K562 (cell line): ENCODE data around the gene FYTTD1. TPM values are rescaled to one million over a fixed set of nuclear protein-coding genes. Genes with fewer than 3 reads are reported as not detected.

ENCODE experiments used
- CBX1 ChIP-seq: sonication (generic); IDR thresholded peaks from 2 replicates; pipeline ENCODE4 v1.6.1; 2016; ENCODE audit warnings: antibody characterized with exemption, low read depth, mild to moderate bottlenecking
- EZH2 ChIP-seq: IDR thresholded peaks from 2 replicates; pipeline ENCODE4 v1.6.1; 2012; ENCODE audit warnings: low read depth, mild to moderate bottlenecking, inconsistent platforms, low read length, borderline replicate concordance
- HNRNPL ChIP-seq: fragments of 200-400 bp; formaldehyde crosslinking; IDR thresholded peaks from 2 replicates; pipeline ENCODE4 v1.6.1; 2017; ENCODE audit warnings: low read depth, mild to moderate bottlenecking, low read length
- KAT7 ChIP-seq: sonication (generic); formaldehyde crosslinking; IDR thresholded peaks from 2 replicates; pipeline ENCODE4 v1.8.0; 2022; ENCODE audit warnings: missing genetic modification reagents, mild to moderate bottlenecking, borderline replicate concordance
- LARP7 ChIP-seq: fragments of 450-650 bp; IDR thresholded peaks from 2 replicates; pipeline ENCODE4 v1.6.1; 2016
- MTA2 ChIP-seq: fragments of 450-650 bp; IDR thresholded peaks from 2 replicates; pipeline ENCODE4 v1.6.1; 2016; ENCODE audit warnings: low read depth
- PHF20 ChIP-seq: fragments of 450-650 bp; IDR thresholded peaks from 2 replicates; pipeline ENCODE4 v1.6.1; 2018; ENCODE audit not compliant: partially characterized antibody
- POLR2H ChIP-seq: IDR thresholded peaks from 2 replicates; pipeline ENCODE4 v1.6.1; 2016; ENCODE audit warnings: missing genetic modification characterization, low read depth, mild to moderate bottlenecking, control low read depth, missing compliant biosample characterization, moderate library complexity
- ZNF324 ChIP-seq: fragments of 250-450 bp; sonication (Bioruptor Pico); IDR thresholded peaks from 2 replicates; pipeline ENCODE4 v1.4.0; 2020; ENCODE audit warnings: mild to moderate bottlenecking
- ZNF76 ChIP-seq: fragments of 250-450 bp; sonication (Bioruptor Pico); IDR thresholded peaks from 2 replicates; pipeline ENCODE4 v1.4.0; 2020; ENCODE audit warnings: mild to moderate bottlenecking, moderate library complexity, borderline replicate concordance
- polyA plus RNA-seq, 8 experiments: library from polyadenylated mRNA; depleted of rRNA in 4 of 8; stranded (reverse) in 5 of 8; unstranded in 3 of 8; fragments of >200 nt; fragmentation: Nextera tagmentation in 2 of 8; fragmentation: Illumina TruSeq in 1 of 8; extraction: Ambion mirVana in 2 of 8; extraction: Trizol in 1 of 8; gene quantifications; 2 replicates each; pipeline versions ENCODE4 v1.2.1 to v1.2.3, GENCODE V29; 2011 to 2014; ENCODE audit warnings: inconsistent platforms in 1 of 8, missing spikeins in 1 of 8
- total RNA-seq, 7 experiments: library from RNA; depleted of rRNA in 6 of 7; stranded (reverse); fragments of >200 nt in 6 of 7; fragmentation: Illumina TruSeq in 2 of 7; extraction: Trizol in 2 of 7; gene quantifications; 2 replicates each; pipeline versions ENCODE4 v1.2.1 to v1.2.3, GENCODE V29; 2011 to 2021; ENCODE audit warnings: low replicate concordance in 1 of 7
- TF ChIP-seq, protein P1 (sequence below): fragments of 450-650 bp; formaldehyde crosslinking; IDR thresholded peaks from 2 replicates; pipeline ENCODE4 v1.4.0; 2020; ENCODE audit warnings: mild to moderate bottlenecking
- TF ChIP-seq, protein P2 (sequence below), 2 experiments: fragments of 200-800 bp in 1 of 2; sonication (Bioruptor generic) in 1 of 2; sonication (generic) in 1 of 2; formaldehyde crosslinking in 1 of 2; IDR thresholded peaks in 1 of 2; conservative IDR thresholded peaks in 1 of 2; 2 replicates each; pipeline versions ENCODE4 v1.5.0 to v1.6.1; 2016 to 2020; ENCODE audit warnings: missing compliant biosample characterization in 1 of 2, missing genetic modification characterization in 1 of 2, missing genetic modification reagents in 1 of 2
- TF ChIP-seq, protein P3 (sequence below): sonication (generic); formaldehyde crosslinking; IDR thresholded peaks from 2 replicates; pipeline ENCODE4 v1.8.1; 2023; ENCODE audit warnings: mild to moderate bottlenecking, missing genetic modification reagents
- TF ChIP-seq, protein P4 (sequence below): fragments of 200-800 bp; sonication (Bioruptor generic); IDR thresholded peaks from 2 replicates; pipeline ENCODE4 v1.6.1; 2017; ENCODE audit warnings: missing genetic modification characterization, missing compliant biosample characterization
- TF ChIP-seq, protein P5 (sequence below): sonication (generic); formaldehyde crosslinking; IDR thresholded peaks from 2 replicates; pipeline ENCODE4 v1.8.0; 2023; ENCODE audit warnings: missing genetic modification reagents, mild to moderate bottlenecking, borderline replicate concordance

FYTTD1 gene
- total and polyA plus RNA-seq, 9 of the 15 experiments (the other 6 are each of a cell fraction or from before 2014, with no cell fraction given): 35.7 to 106 (median 76.3) TPM

DNA sequence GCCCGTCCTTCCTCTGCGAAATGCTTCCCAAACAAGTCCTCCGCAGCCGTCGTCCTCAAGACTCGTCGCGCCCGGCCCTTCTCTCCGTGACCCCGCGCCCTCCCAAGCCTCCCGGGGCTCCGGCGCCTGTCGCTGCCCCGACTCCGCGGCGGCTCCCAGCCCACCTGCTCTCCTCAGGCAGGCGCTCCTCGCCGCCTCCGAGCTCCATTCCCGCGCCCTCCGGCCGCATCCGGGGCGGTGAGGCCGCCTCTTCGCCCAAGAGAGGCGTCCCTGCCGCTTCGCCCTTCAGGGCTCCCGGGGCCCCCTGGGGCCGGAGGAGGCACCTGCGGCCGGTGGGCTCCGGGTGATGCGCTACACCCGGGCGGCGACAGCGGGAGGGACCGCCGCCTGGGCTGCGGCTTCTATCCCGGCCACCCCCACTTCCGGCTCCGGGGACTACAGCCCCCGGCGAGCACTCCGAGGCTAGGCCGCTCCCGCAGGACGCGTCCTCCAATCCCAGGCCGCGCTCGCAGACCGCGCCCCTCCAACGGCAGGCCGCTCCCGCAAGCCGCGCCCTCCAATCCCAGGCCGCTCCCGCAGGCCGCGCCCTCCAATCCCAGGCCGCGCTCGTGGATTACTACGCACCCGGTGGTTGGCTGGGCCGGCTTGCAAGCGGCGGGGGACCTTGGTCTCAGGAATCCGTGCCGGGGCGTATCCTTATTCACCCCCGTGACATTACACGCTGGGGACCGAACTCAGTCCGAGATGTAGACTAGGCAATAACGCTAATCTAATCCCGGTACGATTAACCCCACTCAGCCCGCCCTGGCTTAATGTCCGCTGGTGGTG lies 13.0 kb upstream of the FYTTD1 start, which contains the start of gene RUBCN (continued):
- TF ChIP-seq POLR2H (tag) (peak; percentile 61; the same call in 1 of the 2 replicates), PHF20 (peak; percentile 42), ZNF324 (CRISPR knock-in tag) (no peak), HNRNPL (no peak), MTA2 (no peak), ZNF76 (CRISPR knock-in tag) (no peak), KAT7 (CRISPR knock-in tag) (peak; percentile 62; the same call in 1 of the 2 replicates), CBX1 (no peak), EZH2 (no peak), LARP7 (no peak)
- TF ChIP-seq, protein P1, sequence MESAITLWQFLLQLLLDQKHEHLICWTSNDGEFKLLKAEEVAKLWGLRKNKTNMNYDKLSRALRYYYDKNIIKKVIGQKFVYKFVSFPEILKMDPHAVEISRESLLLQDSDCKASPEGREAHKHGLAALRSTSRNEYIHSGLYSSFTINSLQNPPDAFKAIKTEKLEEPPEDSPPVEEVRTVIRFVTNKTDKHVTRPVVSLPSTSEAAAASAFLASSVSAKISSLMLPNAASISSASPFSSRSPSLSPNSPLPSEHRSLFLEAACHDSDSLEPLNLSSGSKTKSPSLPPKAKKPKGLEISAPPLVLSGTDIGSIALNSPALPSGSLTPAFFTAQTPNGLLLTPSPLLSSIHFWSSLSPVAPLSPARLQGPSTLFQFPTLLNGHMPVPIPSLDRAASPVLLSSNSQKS (CRISPR knock-in tag): no peak
- TF ChIP-seq, protein P2, sequence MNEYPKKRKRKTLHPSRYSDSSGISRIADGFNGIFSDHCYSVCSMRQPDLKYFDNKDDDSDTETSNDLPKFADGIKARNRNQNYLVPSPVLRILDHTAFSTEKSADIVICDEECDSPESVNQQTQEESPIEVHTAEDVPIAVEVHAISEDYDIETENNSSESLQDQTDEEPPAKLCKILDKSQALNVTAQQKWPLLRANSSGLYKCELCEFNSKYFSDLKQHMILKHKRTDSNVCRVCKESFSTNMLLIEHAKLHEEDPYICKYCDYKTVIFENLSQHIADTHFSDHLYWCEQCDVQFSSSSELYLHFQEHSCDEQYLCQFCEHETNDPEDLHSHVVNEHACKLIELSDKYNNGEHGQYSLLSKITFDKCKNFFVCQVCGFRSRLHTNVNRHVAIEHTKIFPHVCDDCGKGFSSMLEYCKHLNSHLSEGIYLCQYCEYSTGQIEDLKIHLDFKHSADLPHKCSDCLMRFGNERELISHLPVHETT (CRISPR knock-in tag; conservative IDR thresholded peaks at IDR 0.05 in 1 of 2, IDR thresholded peaks at IDR 0.05 in 1 of 2): peak in 1 of 2 experiments; percentile 40; a peak in 1 of 4 replicates
- TF ChIP-seq, protein P3, sequence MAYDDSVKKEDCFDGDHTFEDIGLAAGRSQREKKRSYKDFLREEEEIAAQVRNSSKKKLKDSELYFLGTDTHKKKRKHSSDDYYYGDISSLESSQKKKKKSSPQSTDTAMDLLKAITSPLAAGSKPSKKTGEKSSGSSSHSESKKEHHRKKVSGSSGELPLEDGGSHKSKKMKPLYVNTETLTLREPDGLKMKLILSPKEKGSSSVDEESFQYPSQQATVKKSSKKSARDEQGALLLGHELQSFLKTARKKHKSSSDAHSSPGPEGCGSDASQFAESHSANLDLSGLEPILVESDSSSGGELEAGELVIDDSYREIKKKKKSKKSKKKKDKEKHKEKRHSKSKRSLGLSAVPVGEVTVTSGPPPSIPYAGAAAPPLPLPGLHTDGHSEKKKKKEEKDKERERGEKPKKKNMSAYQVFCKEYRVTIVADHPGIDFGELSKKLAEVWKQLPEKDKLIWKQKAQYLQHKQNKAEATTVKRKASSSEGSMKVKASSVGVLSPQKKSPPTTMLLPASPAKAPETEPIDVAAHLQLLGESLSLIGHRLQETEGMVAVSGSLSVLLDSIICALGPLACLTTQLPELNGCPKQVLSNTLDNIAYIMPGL: no peak
- TF ChIP-seq, protein P4, sequence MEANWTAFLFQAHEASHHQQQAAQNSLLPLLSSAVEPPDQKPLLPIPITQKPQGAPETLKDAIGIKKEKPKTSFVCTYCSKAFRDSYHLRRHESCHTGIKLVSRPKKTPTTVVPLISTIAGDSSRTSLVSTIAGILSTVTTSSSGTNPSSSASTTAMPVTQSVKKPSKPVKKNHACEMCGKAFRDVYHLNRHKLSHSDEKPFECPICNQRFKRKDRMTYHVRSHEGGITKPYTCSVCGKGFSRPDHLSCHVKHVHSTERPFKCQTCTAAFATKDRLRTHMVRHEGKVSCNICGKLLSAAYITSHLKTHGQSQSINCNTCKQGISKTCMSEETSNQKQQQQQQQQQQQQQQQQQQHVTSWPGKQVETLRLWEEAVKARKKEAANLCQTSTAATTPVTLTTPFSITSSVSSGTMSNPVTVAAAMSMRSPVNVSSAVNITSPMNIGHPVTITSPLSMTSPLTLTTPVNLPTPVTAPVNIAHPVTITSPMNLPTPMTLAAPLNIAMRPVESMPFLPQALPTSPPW (CRISPR knock-in tag): peak; percentile 54; the same call in 1 of the 2 replicates
- TF ChIP-seq, protein P5, sequence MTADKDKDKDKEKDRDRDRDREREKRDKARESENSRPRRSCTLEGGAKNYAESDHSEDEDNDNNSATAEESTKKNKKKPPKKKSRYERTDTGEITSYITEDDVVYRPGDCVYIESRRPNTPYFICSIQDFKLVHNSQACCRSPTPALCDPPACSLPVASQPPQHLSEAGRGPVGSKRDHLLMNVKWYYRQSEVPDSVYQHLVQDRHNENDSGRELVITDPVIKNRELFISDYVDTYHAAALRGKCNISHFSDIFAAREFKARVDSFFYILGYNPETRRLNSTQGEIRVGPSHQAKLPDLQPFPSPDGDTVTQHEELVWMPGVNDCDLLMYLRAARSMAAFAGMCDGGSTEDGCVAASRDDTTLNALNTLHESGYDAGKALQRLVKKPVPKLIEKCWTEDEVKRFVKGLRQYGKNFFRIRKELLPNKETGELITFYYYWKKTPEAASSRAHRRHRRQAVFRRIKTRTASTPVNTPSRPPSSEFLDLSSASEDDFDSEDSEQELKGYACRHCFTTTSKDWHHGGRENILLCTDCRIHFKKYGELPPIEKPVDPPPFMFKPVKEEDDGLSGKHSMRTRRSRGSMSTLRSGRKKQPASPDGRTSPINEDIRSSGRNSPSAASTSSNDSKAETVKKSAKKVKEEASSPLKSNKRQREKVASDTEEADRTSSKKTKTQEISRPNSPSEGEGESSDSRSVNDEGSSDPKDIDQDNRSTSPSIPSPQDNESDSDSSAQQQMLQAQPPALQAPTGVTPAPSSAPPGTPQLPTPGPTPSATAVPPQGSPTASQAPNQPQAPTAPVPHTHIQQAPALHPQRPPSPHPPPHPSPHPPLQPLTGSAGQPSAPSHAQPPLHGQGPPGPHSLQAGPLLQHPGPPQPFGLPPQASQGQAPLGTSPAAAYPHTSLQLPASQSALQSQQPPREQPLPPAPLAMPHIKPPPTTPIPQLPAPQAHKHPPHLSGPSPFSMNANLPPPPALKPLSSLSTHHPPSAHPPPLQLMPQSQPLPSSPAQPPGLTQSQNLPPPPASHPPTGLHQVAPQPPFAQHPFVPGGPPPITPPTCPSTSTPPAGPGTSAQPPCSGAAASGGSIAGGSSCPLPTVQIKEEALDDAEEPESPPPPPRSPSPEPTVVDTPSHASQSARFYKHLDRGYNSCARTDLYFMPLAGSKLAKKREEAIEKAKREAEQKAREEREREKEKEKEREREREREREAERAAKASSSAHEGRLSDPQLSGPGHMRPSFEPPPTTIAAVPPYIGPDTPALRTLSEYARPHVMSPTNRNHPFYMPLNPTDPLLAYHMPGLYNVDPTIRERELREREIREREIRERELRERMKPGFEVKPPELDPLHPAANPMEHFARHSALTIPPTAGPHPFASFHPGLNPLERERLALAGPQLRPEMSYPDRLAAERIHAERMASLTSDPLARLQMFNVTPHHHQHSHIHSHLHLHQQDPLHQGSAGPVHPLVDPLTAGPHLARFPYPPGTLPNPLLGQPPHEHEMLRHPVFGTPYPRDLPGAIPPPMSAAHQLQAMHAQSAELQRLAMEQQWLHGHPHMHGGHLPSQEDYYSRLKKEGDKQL: no peak
